ENCODE measurements around the gene GLYATL1B.

DNA sequence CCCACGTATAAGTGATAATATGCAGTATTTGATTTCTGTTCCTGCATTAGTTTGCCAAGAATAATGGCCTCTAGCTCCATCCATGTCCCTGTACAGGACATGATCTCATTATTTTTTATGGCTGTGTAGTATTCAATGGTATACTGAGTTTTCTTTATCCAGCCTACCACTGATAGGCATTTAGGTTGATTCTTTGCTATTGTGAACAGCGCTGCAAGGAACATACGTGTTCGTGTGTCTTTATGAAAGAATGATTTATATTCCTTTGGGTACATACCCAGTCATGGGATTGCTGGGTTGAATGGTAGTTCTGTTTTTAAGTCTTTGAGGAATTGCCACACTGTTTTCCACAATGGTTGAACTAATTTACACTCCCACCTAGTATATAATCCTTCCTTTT, 55.1 kb downstream of the GLYATL1B start:
- TF ChIP-seq, protein P1, sequence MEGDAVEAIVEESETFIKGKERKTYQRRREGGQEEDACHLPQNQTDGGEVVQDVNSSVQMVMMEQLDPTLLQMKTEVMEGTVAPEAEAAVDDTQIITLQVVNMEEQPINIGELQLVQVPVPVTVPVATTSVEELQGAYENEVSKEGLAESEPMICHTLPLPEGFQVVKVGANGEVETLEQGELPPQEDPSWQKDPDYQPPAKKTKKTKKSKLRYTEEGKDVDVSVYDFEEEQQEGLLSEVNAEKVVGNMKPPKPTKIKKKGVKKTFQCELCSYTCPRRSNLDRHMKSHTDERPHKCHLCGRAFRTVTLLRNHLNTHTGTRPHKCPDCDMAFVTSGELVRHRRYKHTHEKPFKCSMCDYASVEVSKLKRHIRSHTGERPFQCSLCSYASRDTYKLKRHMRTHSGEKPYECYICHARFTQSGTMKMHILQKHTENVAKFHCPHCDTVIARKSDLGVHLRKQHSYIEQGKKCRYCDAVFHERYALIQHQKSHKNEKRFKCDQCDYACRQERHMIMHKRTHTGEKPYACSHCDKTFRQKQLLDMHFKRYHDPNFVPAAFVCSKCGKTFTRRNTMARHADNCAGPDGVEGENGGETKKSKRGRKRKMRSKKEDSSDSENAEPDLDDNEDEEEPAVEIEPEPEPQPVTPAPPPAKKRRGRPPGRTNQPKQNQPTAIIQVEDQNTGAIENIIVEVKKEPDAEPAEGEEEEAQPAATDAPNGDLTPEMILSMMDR (IDR thresholded peaks at IDR 0.05): no peak
- no peak for TF ChIP-seq POLR2A (IDR thresholded peaks at IDR 0.05)

All from Peyer's patch (tissue), 4 donors.